GM18517 (cell line): ENCODE data around the gene KLK14.

Source experiments
- ATAC-seq: cut with Tn5 transposase; IDR thresholded peaks from one replicate; pipeline ENCODE4 v1.9.1; 2021; ENCODE audit warnings: mild to moderate bottlenecking, moderate library complexity; ENCODE audit not compliant: unreplicated experiment

KLK14 gene, protein sequence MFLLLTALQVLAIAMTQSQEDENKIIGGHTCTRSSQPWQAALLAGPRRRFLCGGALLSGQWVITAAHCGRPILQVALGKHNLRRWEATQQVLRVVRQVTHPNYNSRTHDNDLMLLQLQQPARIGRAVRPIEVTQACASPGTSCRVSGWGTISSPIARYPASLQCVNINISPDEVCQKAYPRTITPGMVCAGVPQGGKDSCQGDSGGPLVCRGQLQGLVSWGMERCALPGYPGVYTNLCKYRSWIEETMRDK

DNA sequence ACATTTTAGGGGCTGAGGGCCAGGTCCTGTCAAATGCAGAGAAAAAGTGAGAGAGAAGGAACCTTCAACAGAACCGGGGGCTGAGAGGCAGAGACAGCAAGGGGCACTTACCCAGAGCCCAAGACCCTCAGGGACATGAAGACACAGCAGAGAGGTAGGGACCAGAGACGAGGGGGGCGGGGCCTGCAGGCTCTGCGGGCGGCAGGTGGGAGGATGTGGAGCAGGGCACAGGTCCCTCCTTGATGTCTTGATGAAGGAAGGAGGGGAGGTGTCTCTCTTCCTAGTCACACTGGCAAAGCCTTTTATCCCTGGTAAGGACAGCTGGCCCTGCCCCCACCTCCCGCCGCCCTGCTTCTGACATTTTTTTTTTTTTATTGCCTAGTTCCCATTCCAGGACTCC lies at the start of gene KLK14:
TSS of gene KLK14 (minus strand) at position 277 of the 400 bp plus-strand sequence. CDS start at position 4, 273 bp downstream.
- no peak for ATAC-seq

DNA sequence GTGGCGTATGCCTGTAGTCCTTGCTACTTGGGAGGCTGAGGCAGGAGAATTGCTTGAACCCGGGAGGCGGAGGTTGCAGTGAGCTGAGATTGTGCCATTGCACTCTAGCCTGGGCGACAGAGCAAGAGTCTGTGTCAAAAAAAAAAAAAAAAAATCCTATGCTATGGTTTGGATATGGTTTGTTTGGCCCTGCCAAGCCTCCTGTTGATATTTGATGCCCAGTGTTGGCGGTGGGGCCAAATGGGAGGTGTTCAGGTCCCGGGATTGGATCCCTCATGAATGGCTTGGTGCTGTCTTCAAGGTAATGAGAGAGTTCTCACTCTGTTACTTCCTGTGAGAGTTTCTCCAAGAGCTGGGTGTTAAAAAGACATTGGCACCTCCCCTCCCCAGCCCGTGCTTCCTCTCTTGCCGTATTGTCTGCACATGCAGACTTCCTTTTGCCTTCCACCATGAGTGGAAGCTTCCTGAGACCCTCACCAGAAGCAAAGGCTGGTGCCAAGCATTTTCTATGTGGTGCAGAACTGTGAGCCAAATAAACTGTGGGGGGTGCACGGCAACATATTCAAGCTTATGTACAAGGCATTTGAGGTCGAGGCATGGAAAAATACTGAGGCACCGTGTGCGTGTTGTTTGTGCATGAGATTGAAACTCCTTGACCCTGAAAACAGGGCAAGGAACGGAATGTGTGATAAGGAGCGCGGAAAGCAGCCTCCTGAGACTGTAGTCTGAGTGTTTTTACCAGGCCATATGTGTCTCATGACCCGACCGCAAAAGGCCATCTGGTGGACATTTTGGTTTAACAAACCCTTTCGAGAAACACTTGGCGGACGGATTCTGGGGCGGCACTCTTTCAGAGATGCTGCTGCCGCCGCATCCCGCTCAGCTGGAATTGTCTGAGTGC lies 49.3 kb upstream of the KLK14 start:
- ATAC-seq, result no peak

DNA sequence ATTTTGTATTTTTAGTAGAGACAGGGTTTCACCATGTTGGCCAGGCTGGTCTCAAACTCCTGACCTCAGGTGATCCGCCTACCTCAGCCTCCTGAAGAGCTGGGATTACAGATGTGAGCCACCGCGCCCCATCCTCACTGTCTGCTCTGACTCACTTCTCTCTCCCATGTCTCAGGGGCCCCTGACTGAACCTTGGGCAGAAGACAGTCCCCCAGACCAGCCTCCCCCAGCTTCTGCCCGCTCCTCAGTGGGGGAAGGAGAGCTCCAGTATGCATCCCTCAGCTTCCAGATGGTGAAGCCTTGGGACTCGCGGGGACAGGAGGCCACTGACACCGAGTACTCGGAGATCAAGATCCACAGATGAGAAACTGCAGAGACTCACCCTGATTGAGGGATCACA lies 47.0 kb upstream of the KLK14 start:
- no peak for ATAC-seq

DNA sequence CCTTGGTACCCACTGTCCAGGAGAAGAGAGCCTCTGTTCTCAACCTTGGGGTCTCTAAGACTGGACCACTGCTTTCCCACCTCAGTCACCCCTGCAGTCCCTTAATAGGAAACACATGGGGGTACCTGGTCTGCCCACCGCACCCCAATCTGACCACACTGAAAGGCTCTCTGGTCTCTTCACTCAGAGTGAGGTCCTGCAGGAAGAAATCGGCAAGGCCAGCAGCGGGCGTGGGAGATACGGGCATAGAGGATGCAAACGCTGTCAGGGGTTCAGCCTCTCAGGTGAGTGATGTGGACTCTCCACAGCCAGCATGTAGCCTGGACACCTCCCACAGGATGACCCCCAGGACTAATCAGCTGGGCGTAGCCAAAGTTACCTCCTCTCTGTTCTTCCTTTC lies 45.5 kb upstream of the KLK14 start:
- no peak for ATAC-seq

DNA sequence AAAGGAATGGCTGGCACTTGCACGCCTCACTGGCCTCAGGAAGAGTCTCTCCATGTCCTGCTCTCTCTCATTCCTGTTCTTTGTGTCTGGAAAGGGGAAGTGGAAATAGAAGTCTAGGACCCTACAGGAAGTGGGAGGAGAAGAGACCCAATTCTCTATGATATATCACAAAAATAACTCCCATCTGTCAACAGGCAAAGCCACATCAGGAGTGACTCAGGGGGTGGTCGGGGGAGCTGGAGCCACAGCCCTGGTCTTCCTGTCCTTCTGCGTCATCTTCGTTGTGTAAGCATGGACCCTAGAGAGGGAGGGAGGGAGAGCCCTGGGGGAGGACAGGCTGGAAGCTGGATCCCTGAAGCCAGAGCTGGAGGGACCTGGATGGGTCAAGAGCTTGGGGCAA lies 45.1 kb upstream of the KLK14 start:
- ATAC-seq, result no peak

DNA sequence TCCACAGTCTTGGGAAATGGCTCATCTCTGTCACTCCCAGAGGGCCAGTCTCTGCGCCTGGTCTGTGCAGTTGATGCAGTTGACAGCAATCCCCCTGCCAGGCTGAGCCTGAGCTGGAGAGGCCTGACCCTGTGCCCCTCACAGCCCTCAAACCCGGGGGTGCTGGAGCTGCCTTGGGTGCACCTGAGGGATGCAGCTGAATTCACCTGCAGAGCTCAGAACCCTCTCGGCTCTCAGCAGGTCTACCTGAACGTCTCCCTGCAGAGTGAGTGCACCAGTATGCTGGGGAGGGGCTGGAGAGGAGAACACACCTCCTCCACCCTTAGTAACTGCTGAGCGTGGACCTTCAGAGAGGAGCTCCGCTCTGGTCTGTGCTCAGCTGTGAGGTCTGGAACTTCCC lies 44.3 kb upstream of the KLK14 start:
- no peak for ATAC-seq

DNA sequence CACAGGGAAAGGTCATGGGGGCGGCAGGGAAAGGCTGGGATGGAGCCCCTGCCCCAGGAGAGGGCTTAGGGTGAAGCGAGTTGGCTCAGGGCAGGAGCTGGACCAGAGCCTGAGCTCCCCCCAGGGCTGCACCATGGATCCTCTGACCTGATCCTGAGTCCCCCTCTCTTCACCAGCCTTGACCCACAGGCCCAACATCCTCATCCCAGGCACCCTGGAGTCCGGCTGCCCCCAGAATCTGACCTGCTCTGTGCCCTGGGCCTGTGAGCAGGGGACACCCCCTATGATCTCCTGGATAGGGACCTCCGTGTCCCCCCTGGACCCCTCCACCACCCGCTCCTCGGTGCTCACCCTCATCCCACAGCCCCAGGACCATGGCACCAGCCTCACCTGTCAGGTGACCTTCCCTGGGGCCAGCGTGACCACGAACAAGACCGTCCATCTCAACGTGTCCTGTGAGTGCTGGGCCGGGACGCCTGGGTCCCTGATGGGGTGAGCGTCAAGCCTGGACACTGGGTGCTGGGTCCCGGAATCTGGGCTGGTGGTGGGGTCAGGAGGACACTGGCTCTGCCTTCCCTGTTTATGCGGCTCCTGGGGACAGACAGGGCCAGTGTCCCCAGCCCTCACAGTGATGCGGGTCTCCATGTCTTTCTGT lies 42.9 kb upstream of the KLK14 start:
- no peak for ATAC-seq

DNA sequence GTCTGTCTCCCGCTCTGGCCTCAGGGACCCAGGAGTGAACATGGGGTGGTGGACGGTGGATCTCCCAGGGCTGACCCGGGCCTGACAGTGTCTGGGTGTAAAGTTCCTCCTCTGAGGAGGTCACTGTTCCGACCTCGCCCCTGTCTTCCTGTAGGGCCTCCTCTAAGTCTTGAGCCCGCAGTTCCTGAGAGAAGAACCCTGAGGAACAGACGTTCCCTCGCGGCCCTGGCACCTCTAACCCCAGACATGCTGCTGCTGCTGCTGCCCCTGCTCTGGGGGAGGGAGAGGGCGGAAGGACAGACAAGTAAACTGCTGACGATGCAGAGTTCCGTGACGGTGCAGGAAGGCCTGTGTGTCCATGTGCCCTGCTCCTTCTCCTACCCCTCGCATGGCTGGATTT lies 42.0 kb upstream of the KLK14 start, which contains the start of gene SIGLEC9:
TSS of gene SIGLEC9 (plus strand) at position 178 of the 400 bp plus-strand sequence. CDS start at position 247, 69 bp downstream.
- ATAC-seq, result no peak

DNA sequence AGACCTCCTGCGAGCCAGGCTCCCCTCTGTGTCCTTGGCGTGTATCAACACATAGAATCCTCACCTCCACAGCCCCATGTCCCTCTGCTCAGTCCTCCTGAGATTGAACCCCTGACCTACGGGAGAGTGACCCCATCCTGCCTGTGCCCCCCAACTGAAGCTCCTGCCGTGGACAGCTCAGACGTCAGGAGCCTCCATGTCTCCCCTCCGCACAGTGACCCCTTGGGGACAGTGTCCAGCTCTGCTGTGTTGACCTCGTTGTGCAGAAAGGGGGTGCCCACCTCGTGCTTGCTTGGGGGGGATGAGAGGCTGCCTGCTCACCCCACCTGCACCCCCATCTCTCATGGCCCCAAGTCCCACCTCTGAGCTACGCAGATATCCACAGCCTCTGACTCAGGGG lies 41.5 kb upstream of the KLK14 start:
- ATAC-seq, result no peak

DNA sequence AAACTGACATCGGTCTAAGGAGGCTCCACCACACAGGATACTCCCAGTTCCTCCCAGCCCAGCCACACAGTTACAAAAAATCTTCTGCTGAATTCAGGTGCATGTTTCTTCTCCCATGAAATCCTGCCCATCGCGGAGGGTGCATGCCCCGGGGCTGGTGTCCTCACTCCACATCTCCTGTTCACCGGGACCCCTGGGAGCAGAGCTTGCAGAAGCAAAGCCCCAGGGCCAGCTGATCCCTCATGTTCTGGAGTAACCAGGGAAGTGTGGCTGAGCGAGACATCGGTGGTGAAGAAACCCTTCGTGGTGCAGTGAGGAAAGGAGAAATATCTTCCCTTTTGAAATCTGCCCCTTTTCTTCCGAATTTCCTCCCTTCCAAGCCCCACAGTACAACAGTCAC lies 41.1 kb upstream of the KLK14 start:
- ATAC-seq, result no peak

DNA sequence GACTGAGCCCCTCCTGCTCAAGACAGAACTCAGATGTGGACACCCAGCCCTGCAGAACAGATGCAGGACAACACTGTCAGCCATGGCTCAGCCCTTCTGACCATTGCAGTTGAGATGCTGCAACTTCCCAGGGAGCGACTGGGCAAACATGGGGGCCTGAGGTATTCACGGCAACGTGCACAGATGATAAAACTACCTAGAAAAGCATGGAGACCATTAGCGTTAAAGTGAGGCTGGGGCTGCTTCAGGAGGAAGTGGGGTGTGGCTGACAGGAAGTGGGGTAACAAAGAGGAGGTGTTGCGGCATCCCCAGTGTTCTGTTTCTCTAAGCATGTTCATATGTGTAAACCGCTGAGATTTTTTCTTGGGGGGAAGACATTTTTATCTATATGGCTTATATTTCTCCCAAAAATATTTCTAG lies 40.7 kb upstream of the KLK14 start:
- ATAC-seq, result no peak

DNA sequence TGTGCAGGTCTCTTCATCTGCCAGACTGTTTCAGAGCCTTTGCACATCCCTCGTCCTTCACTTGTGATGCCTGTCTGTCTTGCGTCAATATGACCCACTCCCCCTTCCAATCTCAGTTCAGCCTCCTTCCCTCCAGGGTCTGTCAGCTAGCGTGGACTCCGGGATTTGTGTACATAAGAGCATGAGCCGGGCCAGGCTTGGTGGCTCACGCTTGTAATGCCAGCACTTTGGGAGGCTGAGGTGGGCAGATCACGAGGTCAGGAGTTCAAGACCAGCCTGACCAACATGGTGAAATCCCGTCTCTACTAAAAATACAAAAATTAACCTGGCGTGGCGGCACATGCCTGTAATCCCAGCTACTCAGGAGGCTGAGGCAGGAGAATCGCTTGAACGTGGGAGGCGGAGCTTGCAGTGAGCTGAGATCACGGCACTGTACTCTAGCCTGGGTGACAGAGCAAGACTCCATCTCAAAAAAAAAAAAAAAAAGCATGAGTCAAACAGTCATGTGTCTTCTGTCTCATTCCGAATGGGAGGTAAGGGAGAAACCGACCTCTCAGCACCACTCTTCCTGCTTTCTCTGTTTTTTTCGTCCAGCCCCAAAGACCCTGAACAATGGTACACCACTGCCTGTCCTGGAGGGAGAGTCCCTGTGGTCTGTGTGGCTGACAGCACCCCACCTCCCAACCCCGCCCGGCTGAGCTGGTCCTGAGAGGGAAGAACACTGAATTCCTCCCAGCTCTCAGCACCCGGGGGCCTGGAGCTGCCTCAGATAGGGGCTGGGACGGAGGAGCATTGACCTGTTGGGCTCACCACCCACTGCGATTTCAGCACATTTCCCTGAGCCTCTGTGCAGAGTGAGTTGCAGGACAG lies 39.7 kb upstream of the KLK14 start:
- ATAC-seq, result no peak

DNA sequence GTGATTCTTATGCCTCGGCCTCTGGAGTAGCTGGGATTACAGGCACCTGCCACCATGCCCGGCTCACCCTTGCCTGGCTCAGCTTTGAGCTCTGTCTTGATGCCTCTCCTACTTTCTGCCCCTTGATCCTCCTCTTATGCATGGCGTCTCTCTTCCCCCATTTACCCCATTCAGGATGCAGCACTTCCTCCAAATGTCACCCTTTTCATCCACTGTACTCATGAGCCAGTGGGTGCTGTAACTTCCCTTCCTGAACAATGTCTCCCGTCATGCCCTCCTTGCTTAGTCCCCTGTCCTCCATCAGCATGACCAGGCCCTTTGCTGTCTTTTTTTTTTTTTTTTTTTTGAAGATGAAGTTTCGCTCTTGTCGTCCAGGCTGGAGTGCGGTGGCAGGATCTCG lies 38.6 kb upstream of the KLK14 start:
- no peak for ATAC-seq

DNA sequence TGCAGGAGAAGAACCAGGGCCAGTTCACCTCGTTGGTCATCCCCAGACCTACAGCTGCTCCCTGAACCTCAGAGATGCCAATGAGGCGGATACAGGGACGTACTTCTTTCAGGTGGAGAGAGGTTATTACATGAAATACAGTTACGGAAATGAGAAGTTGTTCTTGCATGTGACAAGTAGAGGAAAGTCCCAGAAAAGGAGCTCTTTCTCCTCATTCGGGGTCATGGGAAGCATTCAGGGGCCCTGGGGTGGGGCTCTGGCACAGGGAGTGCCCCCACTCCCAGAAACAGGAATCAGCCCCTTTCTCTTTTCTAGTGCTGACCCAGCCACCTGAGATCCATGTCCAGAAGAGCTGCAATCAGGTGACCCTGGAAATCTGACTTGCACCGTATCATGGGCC lies 37.5 kb upstream of the KLK14 start:
- no peak for ATAC-seq

DNA sequence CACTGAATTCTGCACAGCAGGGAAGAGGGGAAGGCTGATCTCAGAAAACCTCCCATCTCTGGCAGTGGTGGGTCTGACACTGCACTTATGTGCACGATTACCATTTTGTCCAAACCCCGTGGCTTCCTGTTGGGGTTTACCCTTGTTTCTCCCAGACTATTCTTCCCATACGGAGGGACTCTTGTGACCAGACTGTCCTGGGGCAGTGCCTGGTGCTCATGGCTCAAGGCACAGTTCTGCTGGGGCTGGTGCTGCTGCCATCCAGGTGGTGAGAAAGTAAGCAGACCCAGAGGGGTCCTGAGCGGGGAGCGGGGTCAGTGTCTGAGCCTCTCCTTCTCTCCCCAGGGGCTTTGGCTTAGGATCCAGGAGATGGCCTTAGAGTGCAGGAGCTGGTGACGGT lies 36.9 kb upstream of the KLK14 start:
- ATAC-seq, result no peak

DNA sequence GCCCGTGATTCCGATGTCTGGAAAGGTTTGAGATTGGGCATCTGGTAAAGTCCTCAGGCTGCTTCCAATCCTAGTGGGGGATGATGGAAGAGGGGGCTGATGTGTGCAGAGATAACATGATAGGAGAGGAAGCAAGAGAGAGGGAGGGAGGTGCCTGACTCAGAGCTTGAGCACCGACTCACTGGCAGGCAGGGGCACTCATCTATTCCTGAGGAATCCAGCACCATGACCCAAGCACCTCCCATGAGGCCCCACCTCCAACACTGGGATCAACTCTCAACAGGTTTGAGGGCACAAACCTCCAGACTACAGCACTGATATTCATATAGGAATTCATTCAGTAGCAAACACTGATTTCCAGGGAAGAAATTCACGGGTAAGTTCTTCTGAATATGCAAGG lies 36.4 kb upstream of the KLK14 start:
- no peak for ATAC-seq

DNA sequence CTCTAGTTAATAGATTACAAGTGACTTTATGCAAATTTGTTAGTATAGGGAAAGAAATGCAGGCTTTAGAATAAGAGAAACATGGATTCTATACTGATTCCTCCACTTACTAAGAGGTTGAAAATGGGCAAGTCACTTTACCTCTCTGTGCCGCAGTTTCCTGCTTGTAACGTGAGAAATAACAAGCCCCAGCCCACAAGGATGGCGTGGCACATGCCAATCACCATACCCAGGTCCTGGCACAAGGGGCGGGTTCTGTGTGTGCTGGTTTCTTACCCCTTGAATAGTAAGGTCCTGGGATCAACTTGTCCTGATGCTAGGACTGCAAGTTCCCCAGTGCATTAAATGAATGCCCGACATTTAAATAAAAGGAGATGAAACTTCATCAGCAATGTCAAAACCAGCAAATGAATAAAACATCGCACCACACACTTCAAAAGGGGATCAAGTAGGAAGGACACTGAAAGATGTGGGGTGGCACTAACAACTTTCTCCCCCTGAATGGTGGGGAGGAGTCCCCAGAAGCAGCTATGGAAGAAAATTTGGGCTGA lies 34.1 kb upstream of the KLK14 start:
- no peak for ATAC-seq

DNA sequence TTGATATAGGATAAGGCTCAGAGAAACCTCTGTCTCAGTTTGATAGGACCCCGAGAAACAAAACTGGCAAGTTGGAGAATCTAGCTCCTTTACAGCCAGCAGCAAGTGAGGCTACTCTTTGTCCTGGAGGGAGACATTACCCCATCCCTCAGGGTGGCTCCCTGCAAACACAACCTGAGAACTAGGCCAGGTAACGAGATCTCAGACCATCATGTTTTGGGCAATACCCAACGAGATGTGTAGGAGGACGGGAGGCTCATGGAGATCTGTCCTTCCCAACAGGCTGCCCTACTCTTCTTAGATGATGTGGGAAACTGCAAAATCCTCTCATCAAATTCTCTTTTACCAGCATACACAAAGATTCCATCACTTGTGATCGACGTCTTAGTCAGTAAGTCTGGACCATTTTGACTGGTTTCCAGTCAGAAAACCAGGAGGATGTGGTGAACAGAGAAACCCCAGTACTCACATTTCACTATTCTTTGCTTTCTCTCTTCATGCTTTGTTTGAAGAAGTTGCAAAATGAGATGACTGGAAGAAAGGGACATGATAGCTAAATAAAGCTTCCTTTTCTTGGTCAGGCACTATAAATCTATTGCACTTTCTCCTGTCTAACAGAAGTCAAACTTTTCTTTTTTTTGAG lies 31.5 kb upstream of the KLK14 start:
- ATAC-seq, result no peak

DNA sequence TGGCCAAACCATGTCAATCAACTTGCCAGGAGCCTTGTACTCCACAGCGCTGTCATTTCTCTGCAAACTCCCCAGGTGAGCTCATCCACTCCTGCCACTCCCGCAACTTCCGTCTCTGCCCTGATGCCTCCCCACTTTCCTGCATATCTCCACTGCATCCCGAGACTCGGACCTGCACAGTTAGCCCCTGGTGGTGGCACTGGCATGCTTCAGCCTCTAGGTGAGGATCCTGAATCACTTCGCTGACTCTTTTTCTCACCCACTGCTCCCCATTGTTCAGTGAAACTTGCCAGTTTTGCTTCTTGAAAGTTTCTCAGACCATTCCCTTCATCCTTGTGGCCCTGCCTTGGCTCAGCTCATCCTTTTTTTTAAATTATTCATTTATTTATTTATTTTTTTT lies 28.9 kb upstream of the KLK14 start:
- ATAC-seq, result no peak

DNA sequence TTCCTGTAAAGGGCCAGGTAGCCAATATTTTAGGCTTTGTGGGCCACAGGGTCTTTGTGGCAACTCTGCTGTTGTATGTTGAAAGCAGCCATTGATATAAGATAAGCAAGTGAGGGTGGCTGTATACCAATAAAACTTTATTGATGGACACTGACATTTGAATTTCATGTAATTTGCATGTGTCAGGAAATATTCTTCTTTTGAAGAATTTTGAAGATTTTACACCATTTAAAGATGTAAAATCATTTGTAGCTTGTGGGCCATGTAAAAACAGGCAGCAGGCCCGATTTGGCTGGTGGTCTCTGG lies 27.9 kb upstream of the KLK14 start:
- ATAC-seq, result no peak
